Panc1 (cell line): ENCODE measurements around the gene ZNF672. TPM values are rescaled to one million over a fixed set of nuclear protein-coding genes. Genes with fewer than 3 reads are reported as not detected.

Experiments
- ATAC-seq: fragments of 200-7000 bp; cut with Tn5 transposase; 2 replicates; pipeline ENCODE4 v1.9.1; 2020; ENCODE audit warnings: mild to moderate bottlenecking, moderate library complexity
- BruUV-seq: library from RNA; stranded (reverse); fragments of 400-500 nt; replicated peaks from 2 replicates; lab custom pipeline; 2021; lab: Mats Ljungman, UMichigan
- CTCF ChIA-PET: fragments of 300-600 bp; sonication (Branson Sonifier 250); formaldehyde crosslinking; loops from one replicate; lab custom pipeline; 2022; ENCODE audit warnings: antibody characterized with exemption; lab: Charles Lee
- POLR2A ChIA-PET: fragments of 300-600 bp; sonication (Branson Sonifier 250); formaldehyde crosslinking; loops from one replicate; lab custom pipeline; 2022; ENCODE audit warnings: antibody characterized with exemption; lab: Charles Lee
- DNase-seq: peaks from one replicate; pipeline ENCODE4 v3.0.0-alpha.2; 2010; ENCODE audit warnings: low read depth, low spot score
- H3K27ac ChIP-seq: 2 replicates; pipeline ENCODE4 v1.5.1; 2011; ENCODE audit warnings: mild to moderate bottlenecking, low read length, inconsistent platforms
- H3K27me3 ChIP-seq: fragments of 200-500 bp; sonication (Bioruptor generic); 2 replicates; pipeline ENCODE4 v1.6.0; 2014; ENCODE audit warnings: low read length, inconsistent platforms; ENCODE audit not compliant: control insufficient read depth, insufficient read depth
- H3K36me3 ChIP-seq: fragments of 200-500 bp; sonication (Bioruptor generic); 2 replicates; pipeline ENCODE4 v1.5.1; 2014; ENCODE audit warnings: inconsistent platforms, mild to moderate bottlenecking, low read length, moderate library complexity; ENCODE audit not compliant: control insufficient read depth, insufficient read depth
- H3K4me1 ChIP-seq: 2 replicates; pipeline ENCODE4 v1.5.1; 2011; ENCODE audit warnings: inconsistent platforms, mild to moderate bottlenecking, low read length, moderate library complexity; ENCODE audit not compliant: control insufficient read depth, insufficient read depth
- H3K4me3 ChIP-seq, 2 experiments: 2 replicates each; pipeline ENCODE4 v1.5.1; 2011 to 2012; ENCODE audit warnings: low read depth in 2 of 2, low read length in 2 of 2, mild to moderate bottlenecking in 2 of 2, inconsistent platforms in 1 of 2, moderate library complexity in 1 of 2
- H3K9me3 ChIP-seq: fragments of 200-500 bp; sonication (Bioruptor generic); 2 replicates; pipeline ENCODE4 v1.5.1; 2014; ENCODE audit warnings: low read depth, mild to moderate bottlenecking, inconsistent platforms, low read length, moderate library complexity; ENCODE audit not compliant: control insufficient read depth, insufficient read depth
- CTCF ChIP-seq: fragments of 450-650 bp; IDR thresholded peaks from 2 replicates; pipeline ENCODE4 v1.5.1; 2017; ENCODE audit warnings: mild to moderate bottlenecking
- POLR2AphosphoS5 ChIP-seq: IDR thresholded peaks from 2 replicates; pipeline ENCODE4 v1.6.1; 2012; ENCODE audit warnings: mild to moderate bottlenecking, low read depth, low read length, moderate library complexity
- REST ChIP-seq, 2 experiments: IDR thresholded peaks; 2 replicates each; pipeline ENCODE4 v1.6.1; 2011 to 2012; ENCODE audit warnings: low read depth in 2 of 2, control low read depth in 1 of 2, low read length in 1 of 2, mild to moderate bottlenecking in 1 of 2, moderate library complexity in 1 of 2; ENCODE audit not compliant: insufficient read depth in 1 of 2
- SIN3A ChIP-seq: IDR thresholded peaks from 2 replicates; pipeline ENCODE4 v1.6.1; 2012; ENCODE audit warnings: low read depth, mild to moderate bottlenecking, low read length, moderate library complexity, borderline replicate concordance; ENCODE audit not compliant: insufficient read depth
- TCF7L2 ChIP-seq: IDR thresholded peaks from 2 replicates; pipeline ENCODE4 v1.6.1; 2011; ENCODE audit warnings: mild to moderate bottlenecking, low read depth, low read length, inconsistent platforms
- in situ Hi-C: cut with HindIII; loops from 2 replicates; pipeline ENCODE4 v1.10.0; 2016; ENCODE audit warnings: low sequenced_read_pairs, low pct_unique_long_range_greater_than_20kb
- intact Hi-C: fragments of 100-400 bp; cut with micrococcal nuclease; formaldehyde crosslinking; loops from one replicate; pipeline ENCODE4 v1.10.0; 2022; ENCODE audit not compliant: unreplicated experiment
- total RNA-seq: library from RNA; stranded (reverse); gene quantifications from one replicate; pipeline ENCODE4 v1.2.1, GENCODE V29; 2021; ENCODE audit not compliant: unreplicated experiment

ZNF672 gene
- total RNA-seq, 1 experiment from 2014 or later, result 36.2 TPM

- no peaks in the 10 kb centered on the region for H3K4me1 ChIP-seq
- CTCF ChIA-PET, result no interaction called here
- intact Hi-C loops (no loop called here), in situ Hi-C loops (no loop called here)
- TF ChIP-seq POLR2AphosphoS5, result no peak
- TF ChIP-seq TCF7L2, result no peak
- TF ChIP-seq REST (IDR thresholded peaks at IDR 0.05; ENCODE audit: insufficient read depth in 1 of 2, low read depth in 2 of 2, low read length in 1 of 2), result no peak
- no peak for TF ChIP-seq CTCF
- TF ChIP-seq SIN3A, result no peak
- no TSS peak for BruUV-seq
- POLR2A ChIA-PET, result no interaction called here
- no peak overlapping the region for H3K27ac ChIP-seq
- ATAC-seq (no peak), DNase-seq (no peak)
- H3K27me3 ChIP-seq, result peaks cover 3% of the 10 kb centered on the region
- no peaks in the 10 kb centered on the region for H3K36me3 ChIP-seq
- H3K9me3 ChIP-seq, result no peaks in the 10 kb centered on the region
- no peak overlapping the region for H3K4me3 ChIP-seq
Measured at GRCh38 chr1:248798791-248799190, 39.2 kb upstream of the ZNF672 start.

GRCh38 chr1:248800459-248800858 is 37.6 kb upstream of the ZNF672 start:
- H3K4me3 ChIP-seq, result no peak overlapping the region
- H3K27me3 ChIP-seq, result peaks cover 3% of the 10 kb centered on the region
- no peak for ATAC-seq
- ChIA-PET POLR2A (no interaction called here), CTCF (no interaction called here)
- H3K27ac ChIP-seq, result no peak overlapping the region
- in situ Hi-C loops, result no loop called here
- intact Hi-C loops, result no loop called here
- no peaks in the 10 kb centered on the region for H3K36me3 ChIP-seq
- no peak for TF ChIP-seq CTCF
- no peak for TF ChIP-seq POLR2AphosphoS5
- no peak for TF ChIP-seq SIN3A
- no peak for TF ChIP-seq REST (IDR thresholded peaks at IDR 0.05; ENCODE audit: insufficient read depth in 1 of 2, low read depth in 2 of 2, low read length in 1 of 2)
- TF ChIP-seq TCF7L2, result no peak
- no peaks in the 10 kb centered on the region for H3K4me1 ChIP-seq
- no peaks in the 10 kb centered on the region for H3K9me3 ChIP-seq
- no TSS peak for BruUV-seq
- DNase-seq, result no peak
